Left lobe of liver (tissue), 2 donors: Measurements from ENCODE around the gene LRIT3. TPM values are rescaled to one million over a fixed set of nuclear protein-coding genes. Genes with fewer than 3 reads are reported as not detected.
"Not testable (repeated sequence)": the region's sequence is repeated elsewhere in the genome, so short reads cannot be mapped to it uniquely, and the experiment has no call there.

ENCODE experiments used
- ATAC-seq: fragments of 200-7000 bp; cut with Tn5 transposase; one replicate; pipeline ENCODE4 v1.9.1; 2020; ENCODE audit warnings: mild to moderate bottlenecking, moderate library complexity
- DNase-seq: peaks from one replicate; pipeline ENCODE4 v3.0.0-alpha.2; 2020; ENCODE audit warnings: low spot score
- total RNA-seq: library from RNA; stranded (reverse); gene quantifications from one replicate; pipeline ENCODE4 v1.2.1, GENCODE V29; 2021
- donor health status: DM: no; HTN: no; CAD: no; lungs with moderate emphysema.
- donor health status: DM: no; HTN: yes; CAD: no.

LRIT3 gene
- total RNA-seq, 1 donor from 2014 or later: 0.08 TPM

DNA sequence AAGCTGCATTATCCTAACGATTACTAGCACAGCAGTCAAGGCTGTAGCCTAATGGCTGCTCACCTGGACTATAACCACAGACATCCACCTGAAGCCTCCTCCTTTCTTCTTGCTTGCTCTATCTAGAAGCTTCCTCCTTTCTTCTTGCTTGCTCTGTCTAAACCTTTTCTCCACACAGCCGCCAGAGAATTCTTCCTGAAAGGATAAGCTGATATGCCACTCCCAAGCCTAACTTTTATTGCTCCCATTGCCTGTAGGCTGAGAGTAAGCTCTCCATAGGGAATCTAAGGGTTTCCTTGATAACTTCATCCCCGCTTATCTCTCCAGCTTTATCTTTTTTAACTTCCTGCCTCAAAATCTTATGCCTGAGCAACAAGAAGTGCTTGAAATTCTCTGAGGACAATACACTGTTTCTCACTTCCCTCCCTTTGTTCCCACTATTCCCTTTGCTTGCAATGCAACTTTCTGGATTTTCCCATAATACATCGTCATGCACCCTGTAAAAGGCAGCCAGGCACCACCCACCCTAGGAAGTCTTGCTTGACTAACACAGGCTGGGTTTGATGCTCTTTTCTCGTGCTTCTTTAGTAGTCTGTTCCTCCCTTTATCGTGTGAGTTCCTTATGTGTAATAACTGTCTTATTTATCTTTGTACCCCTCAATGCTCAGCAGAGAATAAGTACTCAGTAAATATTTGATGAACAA, 1.4 kb upstream of the LRIT3 start:
- no peak for ATAC-seq
- DNase-seq: no peak

- ATAC-seq (no peak), DNase-seq (no peak)
Observed at GRCh38 chr4:109848501-109848900, 594 bp downstream of the LRIT3 start.

GRCh38 chr4:109850601-109851000, 2.7 kb downstream of the LRIT3 start:
- ATAC-seq: peak; percentile 86
- peak; percentile 86 for DNase-seq

DNA sequence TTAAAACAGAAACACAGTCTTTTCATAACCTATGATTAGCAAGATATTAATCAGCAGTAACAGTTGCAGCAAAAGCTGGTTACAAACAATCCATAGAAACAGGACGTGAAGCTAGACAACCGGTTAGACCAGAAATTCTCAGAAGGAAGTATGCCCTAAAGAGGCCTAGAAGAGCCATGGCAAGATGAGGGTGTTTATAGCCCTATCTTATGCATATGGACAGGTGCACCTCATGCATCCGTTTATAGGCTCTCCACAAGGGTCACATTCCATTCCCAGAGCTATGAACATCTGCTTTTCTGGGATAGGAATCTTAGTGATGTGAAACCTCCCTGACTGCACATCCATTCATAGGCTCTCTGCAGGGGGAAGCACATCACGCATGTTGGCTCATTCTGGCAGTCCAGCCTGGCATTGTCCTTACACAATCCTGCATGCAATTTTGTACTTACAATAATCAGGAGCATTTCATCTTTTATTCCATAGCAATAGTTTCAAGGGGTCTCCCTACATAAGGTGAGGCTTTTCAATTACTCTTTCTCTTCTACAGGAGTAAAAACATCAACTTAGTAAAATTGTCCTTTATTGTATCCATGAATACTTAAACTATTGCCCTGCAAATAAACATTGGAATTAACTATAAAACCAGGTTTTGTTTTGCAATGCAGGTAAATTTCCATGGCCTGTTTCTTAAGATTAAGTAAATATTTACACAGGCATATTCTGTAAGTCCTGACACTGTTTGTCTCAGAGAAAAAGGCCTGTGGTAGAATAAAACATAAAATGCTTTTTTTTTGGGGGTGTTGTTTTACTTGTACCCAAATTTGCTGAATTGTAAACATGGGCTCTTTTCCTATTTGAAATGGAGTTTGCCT, 11.8 kb downstream of the LRIT3 start:
- not testable (repeated sequence) for DNase-seq
- ATAC-seq: peak; percentile 75

GRCh38 chr4:109861271-109861670, 13.4 kb downstream of the LRIT3 start:
- no peak for ATAC-seq
- no peak for DNase-seq

GRCh38 chr4:109861916-109862511, 14.1 kb downstream of the LRIT3 start:
- ATAC-seq (no peak), DNase-seq (no peak)

GRCh38 chr4:109864134-109864533, 16.2 kb downstream of the LRIT3 start:
- DNase-seq: no peak
- ATAC-seq: peak; percentile 42

DNA sequence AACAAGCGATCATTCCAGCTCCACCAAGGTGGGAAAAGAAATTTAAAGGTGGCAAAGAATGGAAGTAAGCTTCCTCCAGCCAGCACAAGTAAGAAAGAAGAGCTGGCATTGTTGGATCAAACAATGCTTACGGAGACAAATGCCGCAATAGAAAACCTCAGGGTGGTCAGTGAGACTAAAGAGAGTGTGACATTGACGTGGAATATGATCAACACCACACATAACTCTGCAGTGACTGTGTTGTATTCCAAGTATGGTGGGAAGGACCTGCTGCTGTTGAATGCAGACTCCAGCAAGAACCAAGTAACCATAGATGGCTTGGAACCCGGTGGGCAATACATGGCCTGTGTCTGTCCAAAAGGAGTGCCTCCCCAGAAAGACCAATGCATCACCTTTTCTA, 22.2 kb downstream of the LRIT3 start:
- DNase-seq (no peak), ATAC-seq (no peak)

- ATAC-seq (no peak), DNase-seq (no peak)
Observed at GRCh38 chr4:109872065-109872464, 24.2 kb downstream of the LRIT3 start.

DNA sequence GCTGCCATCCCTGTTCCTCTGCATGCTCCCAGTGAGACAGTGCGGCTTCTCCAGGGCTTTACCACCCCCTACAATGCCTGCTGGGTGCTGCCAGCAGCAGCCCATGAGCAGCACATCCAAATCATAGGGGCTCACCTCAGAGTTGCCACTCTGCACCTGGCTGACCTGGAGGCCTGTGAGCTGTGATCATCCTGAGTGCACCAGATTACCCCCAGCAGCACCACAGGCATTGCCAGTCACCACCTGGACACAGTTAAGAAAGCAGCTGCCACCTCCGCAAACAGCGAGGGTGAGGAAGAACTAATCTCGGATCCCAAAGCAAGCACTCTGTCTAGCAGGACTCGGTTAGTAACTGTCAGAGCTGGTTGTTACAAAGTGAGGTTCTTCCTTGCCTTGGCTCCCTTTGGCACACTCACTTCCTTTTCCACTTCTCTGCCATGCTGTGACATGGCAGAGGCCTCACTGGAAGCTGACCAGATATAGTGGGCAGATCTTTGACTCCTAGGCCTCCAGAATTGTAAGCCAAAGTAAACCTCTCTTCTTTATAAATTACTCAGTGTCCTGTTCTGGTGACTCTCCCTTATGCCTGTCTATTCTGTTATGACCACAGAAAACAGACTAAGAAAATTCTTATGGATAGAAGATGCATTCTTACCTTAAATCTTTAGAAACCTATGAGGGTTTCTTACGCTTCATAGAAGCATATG, 25.2 kb downstream of the LRIT3 start:
- DNase-seq (no peak), ATAC-seq (peak; percentile 73)

- ATAC-seq (peak; percentile 19), DNase-seq (no peak)
Observed at GRCh38 chr4:109873791-109874514, 26.0 kb downstream of the LRIT3 start.

DNA sequence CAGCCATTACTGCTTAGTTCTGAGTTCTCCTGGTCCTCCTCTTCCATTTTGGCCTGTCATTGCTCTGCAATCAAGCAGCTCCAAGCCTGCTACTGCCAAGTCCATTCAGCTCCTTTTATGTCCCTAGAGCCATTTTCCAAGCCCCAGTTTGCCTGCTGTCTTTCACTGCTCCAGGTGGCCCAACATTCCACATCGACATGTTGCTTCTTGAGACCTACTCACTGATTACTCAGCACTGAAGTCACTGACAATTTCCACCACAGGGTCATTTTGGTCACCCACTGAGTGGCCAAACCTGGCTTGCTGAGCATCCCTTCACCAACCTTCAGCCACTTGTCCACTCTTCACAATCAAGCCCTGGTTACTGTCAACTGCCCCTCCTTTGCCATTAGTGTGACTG, 27.2 kb downstream of the LRIT3 start:
- DNase-seq (no peak), ATAC-seq (no peak)

DNA sequence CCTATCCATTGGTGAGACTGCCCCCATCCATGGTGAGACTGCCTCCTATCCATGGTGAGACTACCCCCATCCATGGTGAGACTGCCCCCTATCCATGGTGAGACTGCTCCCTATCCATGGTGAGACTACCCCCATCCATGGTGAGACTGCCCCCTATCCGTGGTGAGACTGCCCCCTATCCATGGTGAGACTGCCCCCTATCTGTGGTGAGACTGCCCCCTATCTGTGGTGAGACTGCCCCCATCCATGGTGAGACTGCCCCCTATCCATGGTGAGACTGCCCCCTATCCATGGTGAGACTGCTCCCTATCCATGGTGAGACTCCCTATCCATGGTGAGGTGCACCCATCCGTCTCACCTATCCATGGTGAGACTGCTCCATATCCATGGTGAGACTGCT, 27.6 kb downstream of the LRIT3 start:
- DNase-seq, ATAC-seq: not testable (repeated sequence)

DNA sequence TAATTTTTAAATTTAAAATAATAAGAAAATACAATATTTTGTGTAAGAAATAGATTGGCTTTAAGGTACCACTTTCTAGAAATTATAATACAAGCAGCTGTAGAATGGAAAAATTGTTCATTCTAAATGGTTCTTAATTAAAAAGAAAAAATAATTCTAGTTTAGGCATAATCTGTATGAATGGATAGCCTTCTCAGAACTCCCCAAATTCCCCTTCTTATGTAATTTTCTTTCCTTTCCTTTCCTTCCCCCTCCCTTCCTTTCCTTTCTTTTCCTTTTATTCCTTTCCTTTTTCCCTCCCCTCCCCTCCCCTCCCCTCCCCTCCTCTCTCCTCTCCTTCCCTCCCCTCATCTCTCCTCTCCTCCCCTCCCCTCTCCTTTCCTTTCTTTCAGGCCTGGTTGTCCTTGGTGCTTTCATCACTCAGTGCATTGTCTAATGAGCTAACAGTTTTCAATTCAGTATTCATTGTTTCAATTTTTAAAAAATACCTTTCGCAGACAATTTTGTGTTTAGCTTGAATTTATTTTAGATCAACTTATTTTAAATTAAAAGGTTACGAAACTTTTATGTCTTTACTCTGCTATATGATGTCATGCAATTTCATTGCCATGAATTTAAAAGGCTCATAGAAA, 28.8 kb downstream of the LRIT3 start:
- ATAC-seq (no peak), DNase-seq (no peak)

GRCh38 chr4:109877400-109877799, 29.5 kb downstream of the LRIT3 start:
- DNase-seq (no peak), ATAC-seq (no peak)

GRCh38 chr4:109878355-109878754, 30.4 kb downstream of the LRIT3 start:
- ATAC-seq (no peak), DNase-seq (no peak)

- ATAC-seq (peak; percentile 44), DNase-seq (no peak)
Observed at GRCh38 chr4:109879081-109879480, 31.2 kb downstream of the LRIT3 start.

DNA sequence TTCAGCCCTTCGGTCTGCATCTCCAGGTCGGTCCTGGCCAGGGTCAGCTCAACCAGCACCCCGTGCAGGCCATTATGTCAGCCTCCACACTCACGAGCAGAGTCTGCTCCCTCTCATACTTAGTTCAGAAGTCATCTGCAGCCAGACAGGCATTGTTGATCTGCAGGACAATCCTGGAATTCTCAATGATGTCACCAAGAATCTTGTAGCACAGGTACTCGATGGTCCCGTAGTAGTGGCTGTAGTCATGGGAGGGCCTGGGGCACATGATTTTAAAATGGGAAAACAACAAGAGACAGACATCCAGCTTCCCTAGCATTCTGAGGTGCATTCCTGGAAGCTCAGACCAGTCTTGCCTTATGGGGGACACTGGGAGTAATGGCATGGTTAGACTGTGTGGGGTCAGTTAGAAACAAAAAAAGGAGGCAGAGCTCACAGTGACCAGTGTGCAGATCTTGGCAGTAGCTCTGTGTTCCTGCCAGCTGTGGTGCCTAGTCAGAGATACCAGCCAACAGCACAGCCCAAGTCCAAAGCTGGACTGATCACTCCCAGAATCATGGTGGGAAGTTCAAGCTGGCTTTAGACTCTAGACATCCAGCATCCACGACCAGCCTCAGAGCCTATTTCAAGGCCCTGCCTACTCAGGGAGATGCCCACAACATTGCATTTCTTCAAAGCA, 31.9 kb downstream of the LRIT3 start:
- DNase-seq (no peak), ATAC-seq (no peak)

DNA sequence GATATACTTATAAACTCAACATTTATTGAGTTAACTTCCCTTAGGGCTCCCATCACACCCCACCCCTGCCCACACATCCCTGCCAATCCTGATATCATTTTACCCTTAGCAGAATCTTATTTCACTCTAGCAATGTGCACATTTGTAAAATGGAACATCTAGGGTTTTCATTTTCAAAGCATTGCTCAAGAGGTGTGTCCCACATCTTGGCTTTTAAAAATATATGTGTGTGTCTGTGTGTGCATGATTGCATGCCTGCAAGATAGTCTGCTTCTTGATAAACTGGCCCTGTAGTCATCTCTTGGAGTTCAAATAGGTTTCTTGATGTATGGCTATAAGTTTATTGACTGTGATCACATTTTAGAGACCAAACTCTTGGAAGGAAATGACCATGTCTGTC, 38.4 kb downstream of the LRIT3 start:
- no peak for ATAC-seq
- no peak for DNase-seq
